ENCODE data around the gene NHSL2.
"Not testable (repeated sequence)": the region's sequence is repeated elsewhere in the genome, so short reads cannot be mapped to it uniquely, and the experiment has no call there.

The NHSL2 gene

GRCh38 chrX:71873459-71873833 lies 37.2 kb upstream of the NHSL2 start:
- ChIA-PET POLR2A (no interaction called here), CTCF (no interaction called here)
- TF ChIP-seq, protein P1, sequence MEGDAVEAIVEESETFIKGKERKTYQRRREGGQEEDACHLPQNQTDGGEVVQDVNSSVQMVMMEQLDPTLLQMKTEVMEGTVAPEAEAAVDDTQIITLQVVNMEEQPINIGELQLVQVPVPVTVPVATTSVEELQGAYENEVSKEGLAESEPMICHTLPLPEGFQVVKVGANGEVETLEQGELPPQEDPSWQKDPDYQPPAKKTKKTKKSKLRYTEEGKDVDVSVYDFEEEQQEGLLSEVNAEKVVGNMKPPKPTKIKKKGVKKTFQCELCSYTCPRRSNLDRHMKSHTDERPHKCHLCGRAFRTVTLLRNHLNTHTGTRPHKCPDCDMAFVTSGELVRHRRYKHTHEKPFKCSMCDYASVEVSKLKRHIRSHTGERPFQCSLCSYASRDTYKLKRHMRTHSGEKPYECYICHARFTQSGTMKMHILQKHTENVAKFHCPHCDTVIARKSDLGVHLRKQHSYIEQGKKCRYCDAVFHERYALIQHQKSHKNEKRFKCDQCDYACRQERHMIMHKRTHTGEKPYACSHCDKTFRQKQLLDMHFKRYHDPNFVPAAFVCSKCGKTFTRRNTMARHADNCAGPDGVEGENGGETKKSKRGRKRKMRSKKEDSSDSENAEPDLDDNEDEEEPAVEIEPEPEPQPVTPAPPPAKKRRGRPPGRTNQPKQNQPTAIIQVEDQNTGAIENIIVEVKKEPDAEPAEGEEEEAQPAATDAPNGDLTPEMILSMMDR (IDR thresholded peaks at IDR 0.05; ENCODE audit: insufficient read depth, low read length, missing control alignments): no peak
- DNase-seq (ENCODE audit: low read depth, low spot score): no peak
- H3K4me3 ChIP-seq (ENCODE audit: low read depth, low read length): no peak overlapping the region

DNA sequence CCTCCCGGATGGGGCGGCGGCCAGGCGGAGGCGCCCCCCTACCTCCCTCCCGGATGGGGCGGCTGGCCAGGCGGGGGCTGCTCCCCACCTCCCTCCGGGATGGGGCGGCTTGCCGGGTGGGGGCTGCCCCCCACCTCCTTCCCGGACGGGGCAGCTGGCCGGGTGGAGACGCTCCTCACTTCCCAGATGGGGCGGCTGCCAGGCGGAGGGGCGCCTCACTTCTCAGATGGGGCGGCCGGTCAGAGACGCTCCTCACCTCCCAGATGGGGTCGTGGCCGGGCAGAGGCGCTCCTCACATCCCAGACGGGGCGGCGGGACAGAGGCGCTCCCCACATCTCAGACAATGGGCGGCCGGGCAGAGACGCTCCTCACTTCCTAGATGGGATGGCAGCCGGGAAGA lies 33.8 kb upstream of the NHSL2 start:
- CTCF ChIA-PET; DNase-seq (ENCODE audit: low read depth, low spot score); H3K4me3 ChIP-seq (ENCODE audit: low read depth, low read length); POLR2A ChIA-PET: not testable (repeated sequence)

DNA sequence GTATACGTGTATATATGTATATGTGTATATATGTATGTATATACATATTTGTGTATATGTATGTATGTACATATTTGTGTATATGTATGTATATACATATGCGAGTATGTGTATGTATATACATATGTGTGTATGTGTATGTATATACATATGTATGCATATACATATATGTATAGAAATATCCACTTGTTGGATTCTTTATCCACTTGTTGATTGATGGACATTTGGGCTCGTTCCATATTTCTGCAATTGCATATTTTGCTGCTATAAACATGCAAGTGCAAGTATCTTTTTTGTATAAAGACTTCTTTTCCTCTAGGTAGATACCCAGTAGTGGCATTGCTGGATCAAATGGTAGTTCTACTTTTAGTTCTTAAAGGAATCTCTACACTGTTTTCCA lies 25.5 kb upstream of the NHSL2 start:
- DNase-seq (ENCODE audit: low read depth, low spot score): no peak
- no peak overlapping the region for H3K4me3 ChIP-seq (ENCODE audit: low read depth, low read length)
- TF ChIP-seq, protein P1 (IDR thresholded peaks at IDR 0.05; ENCODE audit: insufficient read depth, low read length, missing control alignments): no peak
- POLR2A ChIA-PET: no interaction called here
- CTCF ChIA-PET: no interaction called here

DNA sequence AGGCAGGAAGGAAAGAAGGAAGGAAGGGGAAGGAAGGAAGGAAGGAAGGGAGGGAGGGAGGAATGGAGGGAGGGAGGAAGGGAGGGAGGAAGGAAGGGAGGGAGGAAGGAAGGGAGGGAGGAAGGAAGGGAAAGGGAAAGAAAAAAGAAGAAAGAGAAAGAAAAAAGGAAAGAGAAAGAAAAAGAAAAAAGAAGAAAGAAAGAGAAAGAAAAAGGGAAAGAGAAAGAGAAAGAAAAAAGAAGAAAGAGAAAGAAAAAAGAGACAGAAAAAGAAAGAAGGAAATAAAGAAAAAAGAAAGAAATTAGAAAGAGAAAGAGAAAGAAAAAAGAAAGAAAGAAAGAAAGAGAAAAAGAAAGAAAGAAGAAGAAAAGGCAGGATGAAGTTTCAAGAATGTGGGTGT lies 15.0 kb upstream of the NHSL2 start:
- no peak overlapping the region for H3K4me3 ChIP-seq (ENCODE audit: low read depth, low read length)
- CTCF ChIA-PET: no interaction called here
- no peak for DNase-seq (ENCODE audit: low read depth, low spot score)
- POLR2A ChIA-PET: no interaction called here
- TF ChIP-seq, protein P1 (IDR thresholded peaks at IDR 0.05; ENCODE audit: insufficient read depth, low read length, missing control alignments): no peak

DNA sequence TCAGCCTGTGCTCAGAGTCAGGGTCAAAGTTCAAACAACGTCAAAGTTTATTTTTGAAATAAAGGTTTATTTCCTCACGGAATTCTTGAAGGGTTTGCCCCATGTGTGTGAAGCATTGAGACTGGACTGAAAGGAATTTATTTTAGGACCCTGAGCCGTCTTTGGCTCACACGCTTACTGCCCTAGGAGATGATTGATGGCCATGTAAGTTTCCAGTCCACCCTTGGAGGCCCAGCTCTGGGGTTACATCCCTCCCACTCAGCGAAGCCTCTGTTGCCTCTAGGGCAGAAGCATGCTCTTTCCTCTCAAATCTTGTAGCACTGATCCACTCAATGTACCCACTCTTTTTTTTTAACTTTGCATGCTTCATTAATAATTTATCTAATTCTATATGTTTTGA lies 4.5 kb upstream of the NHSL2 start:
- H3K4me3 ChIP-seq (ENCODE audit: low read depth, low read length): no peak overlapping the region
- POLR2A ChIA-PET: no interaction called here
- DNase-seq (ENCODE audit: low read depth, low spot score): no peak
- TF ChIP-seq, protein P1 (IDR thresholded peaks at IDR 0.05; ENCODE audit: insufficient read depth, low read length, missing control alignments): no peak
- CTCF ChIA-PET: no interaction called here

GRCh38 chrX:71908387-71908786 lies 2.3 kb upstream of the NHSL2 start:
- H3K4me3 ChIP-seq (ENCODE audit: low read depth, low read length): no peak overlapping the region
- DNase-seq (ENCODE audit: low read depth, low spot score): no peak
- TF ChIP-seq, protein P1 (IDR thresholded peaks at IDR 0.05; ENCODE audit: insufficient read depth, low read length, missing control alignments): no peak
- ChIA-PET CTCF (no interaction called here), POLR2A (no interaction called here)

DNA sequence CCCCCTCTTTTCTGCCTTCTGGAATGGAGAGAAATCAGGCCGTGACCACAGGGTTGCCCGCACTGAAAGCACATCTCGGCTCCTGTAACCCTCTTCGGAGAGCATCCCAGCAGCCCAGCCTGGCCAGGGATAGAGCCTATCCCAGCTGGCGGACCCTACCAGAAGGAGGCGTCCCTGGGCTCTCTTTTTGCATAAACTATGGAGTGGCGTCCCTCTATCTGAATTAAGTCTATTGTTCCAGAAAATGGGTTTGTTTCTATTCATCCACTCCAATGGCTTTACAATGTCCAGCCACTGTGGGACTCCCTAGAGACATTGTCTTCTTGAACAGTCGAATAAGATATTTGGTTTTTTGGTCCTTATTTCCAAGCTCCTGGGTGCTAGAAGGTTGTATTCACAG lies 689 bp upstream of the NHSL2 start:
- ChIA-PET CTCF (interaction anchor here (0.7 to 2.9 kb wide), 6 partner anchors 9 to 245 kb away, joined by 3 to 12 read pairs (median 4); no protein-coding TSS in a partner anchor), POLR2A (interaction anchor here (1.0 kb wide), 1 partner anchor 15 kb away, joined by 3 read pairs; no protein-coding TSS in a partner anchor)
- DNase-seq (ENCODE audit: low read depth, low spot score): no peak
- TF ChIP-seq, protein P1 (IDR thresholded peaks at IDR 0.05; ENCODE audit: insufficient read depth, low read length, missing control alignments): peak; percentile 21
- no peak overlapping the region for H3K4me3 ChIP-seq (ENCODE audit: low read depth, low read length)
